Esophagus muscularis mucosa (tissue), 4 donors: ENCODE measurements around the gene UGT1A3. TPM values are rescaled to one million over a fixed set of nuclear protein-coding genes. Genes with fewer than 3 reads are reported as not detected.
"Not testable (repeated sequence)": the region's sequence is repeated elsewhere in the genome, so short reads cannot be mapped to it uniquely, and the experiment has no call there.

ENCODE experiments used
- DNase-seq: peaks from one replicate; pipeline ENCODE4 v3.0.0-alpha.2; 2017; ENCODE audit errors: extremely low spot score
- H3K27ac ChIP-seq, 4 donors: fragments of 200-600 bp; sonication (generic); replicated peaks in 1 of 4; 1 replicate in 3 of 4; 2 replicates in 1 of 4; pipeline ENCODE4 v1.5.1; 2016 to 2019; ENCODE audit warnings: mild to moderate bottlenecking in 1 of 4
- H3K27me3 ChIP-seq, 4 donors: fragments of 200-600 bp; sonication (generic); one replicate each; pipeline versions ENCODE4 v1.5.1 to v1.6.0; 2016 to 2019
- H3K36me3 ChIP-seq, 4 donors: fragments of 200-600 bp; sonication (generic); one replicate each; pipeline ENCODE4 v1.5.1; 2016 to 2019
- H3K4me1 ChIP-seq, 4 donors: fragments of 200-600 bp; sonication (generic); one replicate each; pipeline ENCODE4 v1.5.1; 2016 to 2019
- H3K4me3 ChIP-seq, 4 donors: fragments of 200-600 bp; sonication (generic); 1 replicate in 2 of 4; 2 replicates in 2 of 4; pipeline ENCODE4 v1.5.1; 2016 to 2019; ENCODE audit warnings: mild to moderate bottlenecking in 4 of 4, moderate library complexity in 1 of 4
- H3K9me3 ChIP-seq, 4 donors: fragments of 200-600 bp; sonication (generic); 1 replicate in 3 of 4; 2 replicates in 1 of 4; pipeline ENCODE4 v1.5.1; 2016 to 2019
- CTCF ChIP-seq, 3 experiments: fragments of 200-600 bp in 2 of 3; fragments of 450-650 bp in 1 of 3; sonication (generic) in 2 of 3; IDR thresholded peaks; one replicate each; pipeline ENCODE4 v1.5.1; 2017 to 2019; ENCODE audit warnings: antibody characterized with exemption in 3 of 3, mild to moderate bottlenecking in 2 of 3, moderate library complexity in 1 of 3
- EP300 ChIP-seq: sonication (generic); formaldehyde crosslinking; IDR thresholded peaks from one replicate; pipeline ENCODE4 v1.6.1; 2017; ENCODE audit warnings: antibody characterized with exemption
- POLR2A ChIP-seq: fragments of 450-650 bp; IDR thresholded peaks from one replicate; pipeline ENCODE4 v1.6.1; 2017; ENCODE audit warnings: antibody characterized with exemption, moderate library complexity, mild to moderate bottlenecking, low read depth
- POLR2AphosphoS5 ChIP-seq, 2 donors: sonication (generic); formaldehyde crosslinking; IDR thresholded peaks; one replicate each; pipeline ENCODE4 v1.6.1; 2017; ENCODE audit warnings: antibody characterized with exemption in 2 of 2
- WGBS: methylation state at CpG from one replicate; pipeline ENCODE4 v1.1.5; 2018; 5-methylcytosine and 5-hydroxymethylcytosine counted together
- intact Hi-C: fragments of 100-400 bp; cut with DNase I; formaldehyde crosslinking; loops from one replicate; pipeline ENCODE4 v1.15.1; 2023
- total RNA-seq, 4 donors: library from RNA; depleted of rRNA; stranded (reverse); fragments of >200 nt; gene quantifications; one replicate each; pipeline versions ENCODE4 v1.1.0 to v1.2.1, GENCODE V29; 2016

The UGT1A3 gene
- total RNA-seq, 4 donors from 2014 or later: not detected

GRCh38 chr2:233747283-233747544 lies 18.4 kb downstream of the UGT1A3 start:
- intact Hi-C loops: no loop called here
- no peak for DNase-seq
- TF ChIP-seq POLR2A (no peak), CTCF (IDR thresholded peaks at IDR 0.05) (no peak), POLR2AphosphoS5 (IDR thresholded peaks at IDR 0.05) (no peak), EP300 (no peak)
- H3K27ac ChIP-seq: no peak overlapping the region
- no peaks in the 10 kb centered on the region for H3K36me3 ChIP-seq
- no peak overlapping the region for H3K4me3 ChIP-seq
- no peaks in the 10 kb centered on the region for H3K4me1 ChIP-seq
- 86% methylated on average over 4 of the region's 6 CpGs for WGBS
- no peaks in the 10 kb centered on the region for H3K9me3 ChIP-seq
- H3K27me3 ChIP-seq: peaks cover 0 to 3% (median 0%) of the 10 kb centered on the region in 4 donors

DNA sequence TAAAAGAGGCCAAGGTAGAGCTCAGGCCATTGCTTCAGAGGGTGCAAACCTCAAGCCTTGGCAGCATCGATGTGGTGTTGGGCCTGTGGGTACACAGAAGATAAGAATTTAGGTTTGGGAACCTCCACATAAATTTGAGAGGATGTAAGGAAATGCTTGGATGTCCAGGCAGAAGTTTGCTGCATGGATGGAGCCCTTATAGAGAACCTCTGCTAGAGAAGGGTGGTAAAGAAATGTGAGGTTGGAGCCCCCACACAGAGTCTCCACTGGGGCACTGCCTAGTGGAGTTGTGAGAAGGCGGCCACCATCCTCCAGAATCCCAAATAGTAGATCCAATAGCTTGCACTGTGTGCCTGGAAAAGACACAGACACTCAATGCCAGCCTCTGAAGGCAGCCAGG lies 21.8 kb downstream of the UGT1A3 start:
- DNase-seq, H3K27ac ChIP-seq, intact Hi-C loops, H3K36me3 ChIP-seq, H3K27me3 ChIP-seq, H3K4me1 ChIP-seq, H3K9me3 ChIP-seq, H3K4me3 ChIP-seq: not testable (repeated sequence)
- WGBS: 80% methylated on average over 2 of the region's 2 CpGs

- H3K27ac ChIP-seq, DNase-seq, H3K4me1 ChIP-seq, intact Hi-C loops, H3K4me3 ChIP-seq, H3K36me3 ChIP-seq, H3K9me3 ChIP-seq, H3K27me3 ChIP-seq: not testable (repeated sequence)
- 75% methylated on average over 2 of the region's 2 CpGs for WGBS
Observed at GRCh38 chr2:233751212-233752009, 22.6 kb downstream of the UGT1A3 start.

- Histone ChIP-seq H3K4me3 (no peak overlapping the region), H3K36me3 (no peaks in the 10 kb centered on the region), H3K4me1 (no peaks in the 10 kb centered on the region), H3K9me3 (no peaks in the 10 kb centered on the region), H3K27ac (no peak overlapping the region), H3K27me3 (no peaks in the 10 kb centered on the region)
- TF ChIP-seq POLR2AphosphoS5 (IDR thresholded peaks at IDR 0.05) (no peak), POLR2A (no peak), CTCF (IDR thresholded peaks at IDR 0.05) (no peak), EP300 (no peak)
- DNase-seq: no peak
- WGBS: 93% methylated on average over 36 of the region's 44 CpGs
- intact Hi-C loops: no loop called here
Observed at GRCh38 chr2:233754872-233755611, 26.2 kb downstream of the UGT1A3 start.

GRCh38 chr2:233756429-233757081 lies 27.7 kb downstream of the UGT1A3 start:
- Histone ChIP-seq H3K4me3 (no peak overlapping the region), H3K36me3 (no peaks in the 10 kb centered on the region), H3K27me3 (no peaks in the 10 kb centered on the region), H3K4me1 (no peaks in the 10 kb centered on the region), H3K9me3 (no peaks in the 10 kb centered on the region), H3K27ac (no peak overlapping the region)
- DNase-seq: no peak
- intact Hi-C loops: no loop called here
- WGBS: 77% methylated on average over 7 of the region's 7 CpGs
- TF ChIP-seq POLR2AphosphoS5 (IDR thresholded peaks at IDR 0.05): no peak
- no peak for TF ChIP-seq POLR2A
- no peak for TF ChIP-seq CTCF (IDR thresholded peaks at IDR 0.05)
- no peak for TF ChIP-seq EP300
